ENCODE results near the gene DUSP8.

Gene DUSP8

GRCh38 chr11:1565173-1565903, 6.7 kb downstream of the DUSP8 start:
- FAIRE-seq = no peak

- FAIRE-seq = no peak
Measured at GRCh38 chr11:1564535-1565172, 7.4 kb downstream of the DUSP8 start.

- FAIRE-seq = no peak
Measured at GRCh38 chr11:1563697-1564534, 8.2 kb downstream of the DUSP8 start.

- no peak for FAIRE-seq
Measured at GRCh38 chr11:1563149-1563638, 8.9 kb downstream of the DUSP8 start.

GRCh38 chr11:1562469-1563148, 9.5 kb downstream of the DUSP8 start:
- FAIRE-seq = no peak

GRCh38 chr11:1561955-1562354, 10.1 kb downstream of the DUSP8 start:
- no peak for FAIRE-seq

- FAIRE-seq = no peak
Measured at GRCh38 chr11:1561266-1561665, 10.8 kb downstream of the DUSP8 start.

GRCh38 chr11:1560649-1561251, 11.3 kb downstream of the DUSP8 start:
- no peak for FAIRE-seq

- no peak for FAIRE-seq
Measured at GRCh38 chr11:1560002-1560648, 11.9 kb downstream of the DUSP8 start.

- no peak for FAIRE-seq
Measured at GRCh38 chr11:1559111-1559951, 12.7 kb downstream of the DUSP8 start.

GRCh38 chr11:1558775-1559110, 13.3 kb downstream of the DUSP8 start:
- FAIRE-seq = no peak

- no peak for FAIRE-seq
Measured at GRCh38 chr11:1557904-1558774, 13.9 kb downstream of the DUSP8 start.

GRCh38 chr11:1557051-1557884, 14.8 kb downstream of the DUSP8 start:
- FAIRE-seq = no peak

- no peak for FAIRE-seq
Measured at GRCh38 chr11:1556278-1556902, 15.7 kb downstream of the DUSP8 start.

GRCh38 chr11:1555713-1556153, 16.3 kb downstream of the DUSP8 start:
- no peak for FAIRE-seq

GRCh38 chr11:1554981-1555712, 16.9 kb downstream of the DUSP8 start:
- no peak for FAIRE-seq

- no peak for FAIRE-seq
Measured at GRCh38 chr11:1553808-1554594, 18.1 kb downstream of the DUSP8 start.
